HG02623 (cell line): ENCODE data around the gene TMEM175.

Experiments used
- ATAC-seq: cut with Tn5 transposase; IDR thresholded peaks from one replicate; pipeline ENCODE4 v1.9.1; 2021; ENCODE audit warnings: moderate library complexity; ENCODE audit not compliant: unreplicated experiment

The TMEM175 gene, protein sequence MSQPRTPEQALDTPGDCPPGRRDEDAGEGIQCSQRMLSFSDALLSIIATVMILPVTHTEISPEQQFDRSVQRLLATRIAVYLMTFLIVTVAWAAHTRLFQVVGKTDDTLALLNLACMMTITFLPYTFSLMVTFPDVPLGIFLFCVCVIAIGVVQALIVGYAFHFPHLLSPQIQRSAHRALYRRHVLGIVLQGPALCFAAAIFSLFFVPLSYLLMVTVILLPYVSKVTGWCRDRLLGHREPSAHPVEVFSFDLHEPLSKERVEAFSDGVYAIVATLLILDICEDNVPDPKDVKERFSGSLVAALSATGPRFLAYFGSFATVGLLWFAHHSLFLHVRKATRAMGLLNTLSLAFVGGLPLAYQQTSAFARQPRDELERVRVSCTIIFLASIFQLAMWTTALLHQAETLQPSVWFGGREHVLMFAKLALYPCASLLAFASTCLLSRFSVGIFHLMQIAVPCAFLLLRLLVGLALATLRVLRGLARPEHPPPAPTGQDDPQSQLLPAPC

DNA sequence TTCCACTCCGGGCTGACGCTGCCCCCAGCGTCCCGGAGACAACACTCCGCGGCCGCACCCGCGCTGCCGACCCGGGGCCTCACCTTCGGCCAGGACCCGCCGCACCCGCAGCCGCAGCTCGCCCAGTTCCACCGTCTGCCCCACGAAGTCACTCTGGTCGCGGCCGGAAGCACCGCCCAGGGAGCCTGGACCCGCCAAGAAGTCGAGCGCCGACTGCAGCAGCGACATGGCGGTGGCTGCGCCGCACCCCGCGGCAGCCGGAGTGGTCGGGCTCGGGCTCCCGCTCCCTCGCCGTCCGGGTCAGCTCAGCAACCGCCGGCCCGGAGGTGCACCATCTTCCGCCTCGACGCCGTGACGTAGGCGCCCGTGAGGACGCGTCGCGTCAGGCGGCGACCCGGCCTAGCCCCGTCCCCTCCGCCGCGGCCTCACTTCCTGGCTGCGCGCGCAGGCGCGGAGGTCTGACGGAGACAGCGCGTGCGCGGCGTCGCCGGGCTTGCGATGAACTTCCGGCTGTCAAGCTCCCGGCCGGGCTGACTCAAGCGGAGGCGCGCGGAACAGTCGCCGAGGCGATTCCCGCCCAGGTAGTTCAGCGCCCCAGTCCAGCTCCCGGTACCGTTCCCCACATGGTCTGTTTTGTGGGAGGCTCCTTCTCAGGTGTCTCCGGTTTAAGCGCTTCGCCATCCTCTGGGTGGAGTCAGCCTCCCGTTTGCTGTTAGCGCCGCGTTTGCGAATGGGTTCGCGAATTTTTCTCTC lies at the start of gene TMEM175, which contains the start of gene GAK:
Gene TMEM175, plus strand, starts transcription at position 501 of the 753 bp plus-strand sequence. CDS start 15,280 bp downstream, outside the sequence.
Gene GAK, minus strand, starts transcription at position 357 of the 753 bp plus-strand sequence. Its CDS starts 129 bp downstream, at position 228.
- ATAC-seq: peak; percentile 91

DNA sequence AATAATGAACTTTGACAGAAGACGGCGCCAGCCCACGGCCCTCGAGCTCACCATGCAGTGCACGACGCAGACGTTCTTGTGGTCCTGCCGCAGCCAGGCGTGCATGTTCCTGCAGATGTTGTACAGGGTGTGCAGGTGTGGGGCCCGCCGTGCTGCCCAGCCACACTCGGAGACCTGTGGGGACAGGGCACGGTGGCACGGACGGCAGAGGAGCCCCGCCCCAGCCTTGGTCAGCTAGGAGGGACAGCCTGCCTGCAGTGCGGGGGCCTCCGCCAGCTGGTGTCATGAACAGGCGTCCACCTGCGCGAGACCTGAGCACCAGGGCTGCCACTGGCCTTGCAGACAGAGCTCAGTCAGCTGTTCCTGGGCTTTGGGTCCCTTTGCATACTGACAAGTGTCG lies 49.6 kb upstream of the TMEM175 start:
- ATAC-seq: no peak

DNA sequence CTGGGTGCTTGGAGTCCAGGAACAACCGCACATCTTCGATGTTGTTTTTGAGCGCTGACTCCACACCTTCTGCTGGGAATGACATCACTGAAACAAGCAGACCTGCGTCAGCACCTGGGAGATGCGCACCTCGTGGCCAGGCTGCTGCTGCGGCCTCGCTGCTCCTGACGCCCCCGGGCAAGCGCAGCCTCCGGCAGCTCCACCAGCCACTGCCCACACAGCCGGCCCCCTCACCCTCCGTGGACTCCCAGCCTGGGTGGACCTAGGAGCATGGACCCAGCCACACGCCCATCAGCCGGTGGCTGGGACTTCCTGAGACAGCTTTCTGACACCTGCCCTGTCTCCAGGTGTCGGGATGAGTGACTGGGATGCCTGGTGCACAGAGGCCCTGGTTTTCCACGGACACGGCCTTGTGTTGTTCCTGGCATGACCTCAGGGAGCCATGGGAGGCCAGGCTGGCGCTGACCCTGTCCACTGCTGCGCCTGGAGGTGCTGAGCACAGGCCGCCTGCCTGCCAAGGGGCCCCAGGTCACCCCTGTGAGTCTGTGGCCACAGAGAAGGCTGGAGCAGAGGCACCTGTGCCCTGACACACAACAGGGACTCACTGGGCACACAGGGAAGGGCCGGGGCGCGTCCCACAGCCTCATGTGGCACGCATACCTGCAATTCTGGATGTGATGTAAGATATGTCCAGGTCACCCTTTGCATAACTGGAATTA lies 48.7 kb upstream of the TMEM175 start:
- no peak for ATAC-seq

DNA sequence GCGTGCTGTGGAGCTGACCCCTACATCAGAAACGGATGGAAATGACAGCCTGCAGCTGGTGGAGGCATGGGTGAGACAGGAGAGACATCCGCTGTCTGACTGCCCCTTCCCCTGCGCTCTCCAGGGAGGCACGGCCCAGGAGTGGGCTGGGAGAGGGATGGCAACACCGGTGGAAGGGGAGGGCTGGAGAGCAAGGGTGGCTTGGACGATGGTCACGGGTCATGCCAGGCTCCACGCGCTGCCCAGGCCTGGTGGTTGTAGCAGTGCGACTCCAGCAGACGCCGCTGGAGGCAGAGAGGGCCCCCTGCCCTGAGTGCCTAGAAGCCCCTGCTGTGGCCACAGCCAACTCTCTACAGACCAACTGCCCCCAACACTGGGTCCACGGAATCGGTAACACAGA lies 48.0 kb upstream of the TMEM175 start:
- ATAC-seq: no peak

DNA sequence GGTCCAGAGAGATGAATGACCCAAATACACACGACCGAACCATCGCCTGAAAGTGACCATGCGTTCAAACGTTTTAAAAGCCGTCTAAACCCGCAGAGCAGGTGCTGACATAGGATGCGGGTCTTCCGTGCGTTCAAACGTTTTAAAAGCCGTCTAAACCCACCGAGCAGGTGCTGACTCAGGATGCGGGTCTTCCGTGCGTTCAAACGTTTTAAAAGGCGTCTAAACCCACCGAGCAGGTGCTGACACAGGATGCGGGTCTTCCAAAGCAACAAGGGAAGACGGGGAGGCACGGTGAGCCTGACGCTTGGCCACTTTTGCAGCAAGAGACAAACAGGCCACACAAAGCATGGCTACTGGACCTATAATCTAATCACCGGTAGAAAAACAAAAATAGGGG lies 47.4 kb upstream of the TMEM175 start:
- no peak for ATAC-seq

- no peak for ATAC-seq
Observed at GRCh38 chr4:885353-885752, 46.9 kb upstream of the TMEM175 start.

DNA sequence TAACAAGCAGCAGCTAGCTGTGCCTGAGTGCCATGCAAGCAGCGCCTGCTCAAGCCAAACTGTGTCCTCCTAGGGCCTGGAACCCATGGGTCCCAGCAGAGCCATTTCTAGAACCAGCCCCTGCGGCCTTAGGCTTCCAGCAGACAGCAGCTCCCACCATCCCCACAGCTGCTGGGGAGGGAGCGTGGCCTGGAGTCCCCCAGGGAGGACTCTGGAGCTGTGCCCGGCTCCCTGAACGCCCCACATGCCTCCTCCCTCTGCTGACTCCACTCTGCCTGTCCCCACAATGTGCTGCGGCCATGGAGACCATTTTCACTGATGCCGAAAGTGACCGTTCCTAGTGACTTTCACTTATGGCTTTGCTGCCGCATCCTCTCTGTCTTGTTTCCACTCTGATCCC lies 46.0 kb upstream of the TMEM175 start:
- ATAC-seq: no peak

DNA sequence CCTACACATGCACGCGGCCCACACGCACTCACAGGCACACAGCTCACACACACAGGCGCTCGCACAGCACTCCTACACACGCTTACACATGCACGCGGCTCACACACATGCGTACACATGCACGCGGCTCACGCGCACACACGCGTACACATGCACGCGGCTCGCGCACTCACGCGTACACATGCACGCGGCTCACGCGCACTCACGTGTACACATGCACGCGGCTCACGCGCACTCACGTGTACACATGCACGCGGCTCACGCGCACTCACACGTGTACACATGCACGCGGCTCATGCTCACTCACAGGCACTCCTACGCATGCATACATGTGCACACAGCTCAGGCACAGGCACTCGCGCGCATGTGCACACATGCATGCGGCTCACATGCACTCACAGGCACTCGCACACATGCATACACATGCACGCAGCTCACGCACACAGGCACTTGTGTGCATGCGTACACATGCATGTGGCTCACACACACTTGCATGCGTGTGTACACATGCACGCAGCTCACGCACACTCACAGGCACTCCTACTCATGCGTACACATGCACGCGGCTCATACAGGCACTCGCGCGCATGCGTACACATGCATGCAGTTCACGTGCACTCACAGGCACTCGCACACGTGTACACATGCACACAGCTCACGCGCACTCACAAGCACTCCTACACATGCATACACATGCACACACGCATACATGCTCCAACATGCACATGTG lies 45.1 kb upstream of the TMEM175 start:
- no peak for ATAC-seq

- ATAC-seq: no peak
Observed at GRCh38 chr4:888029-888428, 44.2 kb upstream of the TMEM175 start.

DNA sequence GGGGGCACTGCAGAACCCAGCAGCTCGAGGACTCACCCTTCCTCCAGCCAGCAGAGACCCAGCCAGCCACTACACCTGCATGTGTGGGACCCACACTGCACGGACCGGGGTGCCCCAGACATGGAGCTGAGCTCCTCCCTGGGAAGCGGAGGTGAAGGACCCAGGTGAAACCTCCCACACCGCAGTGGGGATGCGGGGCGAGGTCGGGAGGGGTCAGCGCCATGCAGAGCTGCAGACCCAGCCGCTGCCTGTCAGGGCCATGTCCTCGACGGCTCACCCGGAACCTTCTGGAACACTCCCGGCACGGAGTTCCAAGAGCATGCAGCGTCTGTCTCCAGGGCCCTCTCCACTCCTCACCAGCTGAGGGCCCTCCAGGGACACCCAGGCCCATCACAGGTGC lies 42.7 kb upstream of the TMEM175 start:
- no peak for ATAC-seq

GRCh38 chr4:890036-890695 lies 42.1 kb upstream of the TMEM175 start:
- ATAC-seq: no peak

- ATAC-seq: no peak
Observed at GRCh38 chr4:891747-892146, 40.5 kb upstream of the TMEM175 start.

DNA sequence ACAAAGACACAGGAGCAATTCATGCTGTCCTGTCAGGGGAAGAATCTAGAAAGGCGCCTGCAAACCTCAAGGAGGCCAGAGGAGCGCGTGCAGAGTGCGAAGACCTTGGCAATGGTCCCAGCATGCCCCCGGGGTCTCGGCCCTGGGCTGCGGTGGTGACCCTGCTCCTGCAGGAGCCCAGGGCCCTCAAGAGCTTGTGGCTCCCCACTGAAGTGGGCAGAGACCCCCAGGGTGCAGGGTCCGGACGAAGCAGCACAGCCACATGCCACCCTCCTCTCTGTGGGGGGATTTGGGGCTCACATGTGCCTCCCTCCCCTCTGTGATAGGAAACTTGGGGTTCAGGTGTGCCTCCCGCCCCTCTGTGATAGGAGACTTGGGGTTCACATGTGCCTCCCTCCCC lies 39.5 kb upstream of the TMEM175 start:
- no peak for ATAC-seq

DNA sequence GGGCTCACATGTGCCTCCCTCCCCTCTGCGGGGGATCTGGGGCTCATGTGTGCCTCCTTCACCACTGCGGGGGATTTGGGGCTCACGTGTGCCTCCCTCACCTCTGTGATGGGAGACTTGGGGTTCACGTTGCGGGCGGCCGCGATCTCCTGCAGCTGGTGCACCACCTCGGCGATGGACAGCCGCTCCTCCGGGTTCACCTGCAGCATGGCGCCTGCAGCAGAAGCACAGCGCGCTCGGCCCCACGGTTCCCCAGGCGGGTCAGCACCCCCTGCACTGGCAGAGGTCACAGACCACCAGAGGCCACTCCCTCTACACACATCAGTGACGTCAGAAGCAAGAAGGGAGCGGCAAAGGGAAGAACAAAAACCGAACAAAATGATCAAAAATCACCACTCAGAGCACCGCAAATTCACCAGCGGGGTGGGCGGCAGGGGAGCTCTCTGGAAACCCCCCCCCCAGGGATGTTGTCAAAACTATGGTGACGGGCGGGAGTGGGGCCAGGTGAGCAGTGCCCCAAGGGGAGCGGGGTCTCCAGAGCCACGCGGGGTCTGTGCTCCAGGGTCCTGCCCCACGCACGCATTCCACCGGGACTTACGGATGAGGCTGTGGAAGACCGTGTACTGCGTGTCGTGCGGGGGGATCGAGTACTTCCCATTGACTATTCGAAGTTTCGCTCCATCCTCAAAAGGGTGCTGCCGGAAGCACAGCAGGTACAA lies 38.8 kb upstream of the TMEM175 start:
- ATAC-seq: no peak

GRCh38 chr4:893995-894705 lies 38.1 kb upstream of the TMEM175 start:
- ATAC-seq: no peak

- no peak for ATAC-seq
Observed at GRCh38 chr4:895596-895995, 36.7 kb upstream of the TMEM175 start.

GRCh38 chr4:896216-896615 lies 36.0 kb upstream of the TMEM175 start:
- ATAC-seq: no peak

DNA sequence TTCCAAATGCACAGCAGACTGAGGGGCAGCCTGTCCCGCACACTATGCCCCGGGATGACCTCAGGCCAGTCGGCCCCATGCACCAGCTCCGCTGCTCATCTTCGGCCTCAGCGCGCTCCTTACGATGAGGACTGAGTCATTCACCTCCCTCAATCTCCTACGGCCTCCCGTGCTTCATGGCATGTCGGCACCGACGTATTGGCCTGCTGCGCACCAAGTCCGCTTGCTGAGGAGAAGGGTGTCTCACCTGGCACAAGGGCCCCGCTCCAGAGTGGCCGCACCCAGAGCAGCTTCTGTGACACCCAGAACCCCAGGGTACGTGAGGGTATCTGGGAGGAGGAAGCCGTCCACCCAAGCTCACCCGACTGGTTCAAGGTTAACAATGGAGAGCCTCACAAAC lies 35.6 kb upstream of the TMEM175 start:
- no peak for ATAC-seq

DNA sequence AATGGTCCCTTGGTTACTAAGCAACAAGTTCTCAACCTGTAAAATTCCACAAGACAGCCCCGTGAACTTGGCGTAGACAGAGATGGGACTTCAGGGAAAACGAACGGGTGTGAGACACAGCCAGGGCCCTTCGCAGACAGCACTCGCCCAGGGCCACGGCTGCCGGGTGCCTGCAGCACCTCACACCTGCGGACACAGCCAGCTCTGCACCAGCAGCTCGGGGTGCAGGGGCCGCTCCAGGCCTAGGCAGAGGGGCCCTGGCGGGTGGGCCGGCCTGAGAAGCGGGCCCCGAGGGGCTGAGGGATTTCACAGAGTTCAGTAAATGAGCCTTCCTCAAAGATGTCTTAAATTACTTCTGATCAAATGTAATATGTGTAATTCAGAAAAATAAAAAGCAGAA lies 34.1 kb upstream of the TMEM175 start:
- ATAC-seq: no peak
